Hematopoietic multipotent progenitor cell treated with erythropoietin and hydrocortisone succinate and interleukin-3 and kit ligand, for 8 days (in vitro differentiated cells): ENCODE results near the gene TAGLN2.
A peak's percentile ranks its signal among the peaks of the same experiment; 100 is the strongest.
"Not testable (repeated sequence)": the region's sequence is repeated elsewhere in the genome, so short reads cannot be mapped to it uniquely, and the experiment has no call there.

ENCODE experiments used
- DNase-seq: peaks from one replicate; pipeline ENCODE4 v3.0.0-alpha.2; 2015

Gene TAGLN2

DNA sequence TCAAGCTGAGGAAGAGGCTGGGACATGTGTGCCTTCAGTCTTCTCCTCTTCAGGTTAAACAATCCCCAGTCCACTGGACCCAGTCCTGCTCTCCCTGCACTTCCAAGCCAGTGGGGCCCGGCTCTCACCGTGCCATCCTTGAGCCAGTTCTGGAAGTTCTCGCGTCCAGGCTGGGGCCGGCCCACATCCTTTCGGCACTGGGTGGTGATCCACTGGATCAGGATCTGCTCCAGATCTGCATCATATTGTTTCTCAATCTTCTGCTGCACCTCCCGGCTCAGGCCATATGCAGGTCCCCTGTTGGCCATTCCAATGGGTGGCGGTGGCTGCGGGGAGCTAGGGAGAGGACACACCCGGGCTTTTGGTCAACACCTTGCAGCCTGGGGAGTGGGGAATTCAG lies 5.1 kb downstream of the TAGLN2 start:
- no peak for DNase-seq

- no peak for DNase-seq
Measured at GRCh38 chr1:159919236-159919865, 6.0 kb downstream of the TAGLN2 start.

GRCh38 chr1:159918352-159919200 lies 6.7 kb downstream of the TAGLN2 start:
- no peak for DNase-seq

- no peak for DNase-seq
Measured at GRCh38 chr1:159917533-159918351, 7.6 kb downstream of the TAGLN2 start.

GRCh38 chr1:159916242-159917051 lies 8.9 kb downstream of the TAGLN2 start:
- DNase-seq: no peak

- no peak for DNase-seq
Measured at GRCh38 chr1:159915571-159916241, 9.6 kb downstream of the TAGLN2 start.

- no peak for DNase-seq
Measured at GRCh38 chr1:159914252-159915018, 10.9 kb downstream of the TAGLN2 start.

DNA sequence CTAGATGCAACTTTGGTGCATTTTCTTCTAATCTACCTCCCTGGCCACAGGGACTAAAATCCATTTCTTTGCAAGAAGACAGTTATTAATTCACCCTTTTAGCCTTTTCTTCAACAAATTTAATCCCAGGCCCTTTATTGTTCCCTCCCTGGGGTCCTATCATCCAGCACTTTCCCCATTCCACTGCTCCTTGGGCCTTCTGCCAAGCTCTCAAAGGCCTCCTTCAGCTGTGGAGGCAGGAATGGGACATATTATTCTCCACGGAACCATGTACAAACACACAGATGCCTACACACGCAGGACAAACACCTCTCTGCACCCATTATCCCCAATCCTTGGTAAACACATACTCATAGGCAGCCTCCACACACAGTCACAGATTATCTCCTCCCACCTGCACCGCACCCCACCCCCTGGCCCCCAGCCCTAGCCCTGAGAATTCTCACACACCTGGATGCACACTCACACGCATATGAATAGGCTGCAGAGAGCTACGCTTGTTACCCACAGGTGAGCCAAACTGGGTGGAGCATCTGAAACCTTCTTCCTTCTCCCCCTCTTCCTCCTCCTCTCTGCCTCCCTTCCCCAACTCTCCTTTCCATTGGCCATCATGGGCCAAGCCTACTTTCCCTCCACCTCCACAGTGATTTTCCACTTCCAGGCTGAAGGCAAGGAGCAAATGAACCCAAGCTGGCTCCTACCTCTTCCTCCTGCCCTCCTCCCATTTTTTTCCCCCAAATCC lies 11.7 kb downstream of the TAGLN2 start:
- no peak for DNase-seq

DNA sequence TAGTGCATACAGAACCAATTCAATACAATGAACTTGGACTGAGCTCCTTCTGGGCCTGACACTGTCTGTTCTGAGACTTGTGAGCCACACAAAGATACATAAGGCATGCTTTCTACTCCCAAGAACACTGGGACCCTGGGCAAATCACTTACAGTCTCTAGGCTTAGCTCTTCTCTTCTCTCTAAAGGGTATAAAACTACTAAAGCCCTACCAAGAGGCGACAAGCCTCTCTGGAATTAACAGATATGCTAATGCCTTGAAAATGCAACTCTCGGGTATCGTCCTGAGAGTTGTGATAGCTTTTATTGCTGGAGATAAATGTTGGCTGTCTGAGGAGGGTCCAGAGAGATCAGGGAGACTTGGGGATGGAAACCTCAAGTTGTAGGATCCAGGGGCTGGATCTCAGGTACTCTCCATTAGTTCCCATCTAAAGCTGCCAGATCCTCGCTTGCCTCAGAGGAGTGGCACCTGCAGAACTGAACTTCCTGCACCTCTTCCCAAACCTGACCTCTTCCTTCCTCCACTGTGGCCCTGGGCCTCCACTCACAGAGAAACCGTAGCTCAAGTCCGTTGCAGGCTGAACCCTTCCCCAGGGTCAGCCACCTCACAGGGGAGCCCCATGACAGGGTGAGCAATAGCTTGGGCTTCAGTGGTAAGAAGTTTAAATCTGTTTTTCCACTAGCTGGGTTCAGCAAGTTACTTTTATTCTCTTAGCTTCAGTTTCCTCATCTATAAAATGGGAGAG lies 13.8 kb downstream of the TAGLN2 start:
- DNase-seq: peak; percentile 42

GRCh38 chr1:159908031-159908940 lies 17.0 kb downstream of the TAGLN2 start:
- DNase-seq: peak; percentile 70

GRCh38 chr1:159906960-159907359 lies 18.3 kb downstream of the TAGLN2 start:
- DNase-seq: no peak

GRCh38 chr1:159904036-159904435 lies 21.3 kb downstream of the TAGLN2 start:
- not testable (repeated sequence) for DNase-seq

GRCh38 chr1:159902541-159902940 lies 22.8 kb downstream of the TAGLN2 start:
- no peak for DNase-seq

DNA sequence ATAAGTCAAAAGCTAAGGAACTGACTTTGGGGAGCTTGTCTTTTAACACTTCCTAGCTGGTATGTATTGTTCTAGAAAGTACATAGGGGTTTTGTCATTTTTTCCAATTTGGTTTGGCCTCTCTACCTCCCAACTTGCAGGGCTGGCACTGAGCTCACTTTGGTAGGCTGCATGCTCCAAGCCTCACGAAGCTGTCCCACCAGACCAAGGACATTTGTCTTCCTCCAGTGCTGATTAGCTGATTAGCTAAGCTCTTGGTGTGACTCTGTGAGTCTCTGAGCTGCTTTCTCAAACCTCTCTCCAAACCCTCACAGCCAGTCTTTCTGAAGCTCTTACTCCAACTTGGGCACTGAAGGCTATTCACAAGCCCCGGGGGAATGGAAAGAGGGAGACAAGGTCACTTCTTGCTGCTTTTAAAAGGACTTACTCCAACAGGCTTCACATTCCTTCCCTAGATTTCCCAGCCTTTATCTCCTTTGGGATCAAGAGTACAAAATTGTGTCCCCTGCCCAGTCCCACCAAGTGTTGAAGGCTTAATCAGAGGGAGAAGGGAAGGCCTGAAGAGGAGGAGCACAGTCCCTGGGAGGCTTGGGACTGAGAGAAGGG lies 24.4 kb downstream of the TAGLN2 start:
- DNase-seq: no peak

DNA sequence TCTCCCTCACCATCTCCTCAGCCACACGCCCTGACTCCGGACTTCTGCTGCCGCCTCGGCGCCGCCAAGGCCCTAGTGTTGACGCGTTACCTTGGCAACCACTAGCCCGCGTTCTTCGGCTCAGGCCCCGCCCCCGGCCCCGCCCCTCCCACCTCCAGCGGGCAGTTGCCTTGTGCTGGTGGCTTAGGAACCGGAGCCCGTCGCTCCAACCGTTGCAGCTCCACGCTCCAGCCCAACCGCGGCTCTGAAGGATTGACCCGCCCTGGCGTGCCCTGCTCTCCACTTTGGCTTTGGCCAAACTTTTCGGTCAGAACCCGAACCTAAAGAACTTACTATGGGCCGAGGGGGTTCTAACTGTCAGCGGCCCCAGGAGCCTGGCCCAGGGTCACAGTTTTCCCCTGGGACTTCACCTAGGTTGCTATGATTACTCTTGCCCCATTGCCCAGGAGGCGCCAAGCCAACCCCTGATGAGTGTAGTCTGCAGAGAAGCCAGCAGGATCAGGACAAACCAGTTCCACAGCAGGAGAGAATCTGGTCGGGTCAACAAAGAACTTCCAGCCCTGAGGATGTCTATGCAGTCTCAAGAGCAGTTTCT lies 25.1 kb downstream of the TAGLN2 start, which contains the start of gene CFAP45:
Gene CFAP45, minus strand, starts transcription at position 80 of the 595 bp plus-strand sequence. Its CDS starts 67 bp downstream, at position 13.
- peak; percentile 81 for DNase-seq

- not testable (repeated sequence) for DNase-seq
Measured at GRCh38 chr1:159899634-159900033, 25.7 kb downstream of the TAGLN2 start.

GRCh38 chr1:159898527-159898926 lies 26.8 kb downstream of the TAGLN2 start:
- no peak for DNase-seq

DNA sequence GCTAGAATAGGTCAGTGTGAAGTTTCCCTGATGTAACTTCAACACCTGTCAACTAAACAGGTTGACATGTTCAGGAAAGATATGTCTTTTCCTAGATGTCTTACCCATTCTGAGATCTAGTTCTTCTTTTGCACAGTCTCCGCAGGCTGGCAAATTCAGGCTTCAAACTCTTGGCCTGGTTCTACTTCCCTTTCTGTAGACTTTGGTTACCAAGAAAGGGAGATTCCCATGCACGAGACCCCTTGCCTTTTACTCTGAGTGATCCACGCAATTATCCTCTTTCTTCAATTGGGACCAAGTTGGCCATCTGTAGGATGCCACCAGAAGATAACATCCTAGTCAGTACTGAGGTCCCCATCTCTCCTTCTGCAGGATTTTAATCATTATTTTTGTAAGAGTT lies 27.3 kb downstream of the TAGLN2 start:
- DNase-seq: no peak
